Stimulated activated CD8-positive, alpha-beta memory T cell treated with anti-CD3 and anti-CD28 coated beads, Interleukin-7, amount 100 ng/mL, for 4 hours (primary cell): Measurements from ENCODE around the gene TSPAN18.

Experiments
- DNase-seq, 2 donors: peaks; one replicate each; pipeline ENCODE4 v3.0.0-alpha.2; 2020; ENCODE audit warnings: low read depth in 2 of 2

Gene TSPAN18

DNA sequence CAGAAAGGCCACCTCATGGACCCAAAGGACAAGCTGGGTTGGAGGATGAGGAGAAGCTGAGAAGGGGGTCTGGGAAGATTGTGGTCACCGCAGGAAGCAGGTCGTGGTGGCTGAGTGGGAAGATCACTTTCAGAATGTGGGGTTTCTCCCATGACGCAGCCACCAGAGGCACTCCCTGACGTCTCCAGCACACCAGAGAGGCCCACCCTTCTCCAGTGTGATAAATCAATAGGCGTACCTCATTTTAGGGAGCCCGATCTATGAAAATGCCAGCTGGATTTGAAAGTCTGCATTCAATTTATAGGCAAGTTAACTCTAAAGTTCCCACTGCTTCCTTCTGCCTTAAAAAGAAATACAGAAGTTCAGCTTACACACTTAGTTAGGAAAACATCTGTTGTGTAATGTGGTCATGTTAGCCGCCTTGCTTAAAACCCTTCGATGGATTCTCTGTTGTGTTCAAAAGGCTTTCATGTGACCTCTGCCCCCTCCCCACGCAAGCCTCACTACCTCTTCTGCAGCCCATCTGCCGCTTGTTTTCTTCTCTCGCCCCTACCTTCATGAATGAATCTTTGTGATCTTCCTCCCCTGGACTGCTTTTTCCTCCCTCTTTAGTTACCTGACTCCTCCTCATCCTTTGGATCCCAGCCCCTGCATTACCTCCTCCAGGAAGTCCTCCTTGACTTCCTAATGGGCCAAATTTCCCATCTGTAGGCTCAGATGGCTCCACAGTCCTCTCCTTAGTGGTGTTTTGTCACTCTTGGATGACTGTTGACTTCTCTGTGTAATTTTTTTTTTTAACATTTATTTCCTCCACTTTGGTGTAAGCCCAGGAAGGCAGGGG, 10.7 kb downstream of the TSPAN18 start:
- DNase-seq, result no peak

DNA sequence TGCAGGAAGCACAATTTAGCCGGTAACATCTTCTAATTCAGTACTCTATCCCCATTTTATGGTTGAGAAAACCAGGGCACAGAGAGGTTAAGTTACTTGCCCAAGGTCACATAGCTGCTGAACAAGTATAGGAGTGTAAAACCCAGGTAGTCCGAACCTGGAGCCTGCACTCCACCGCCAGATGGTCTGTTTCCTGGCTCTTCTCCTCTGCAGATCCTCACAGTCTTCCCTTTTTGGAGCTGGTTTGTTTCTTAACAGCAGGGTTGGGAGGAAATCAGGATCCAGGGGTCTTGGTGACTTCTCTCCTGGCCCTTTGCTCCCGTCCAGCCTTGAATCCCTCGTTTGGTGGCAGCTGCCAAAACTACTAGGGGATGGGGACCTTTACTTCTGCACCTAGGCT, 12.0 kb downstream of the TSPAN18 start:
- DNase-seq, result no peak

DNA sequence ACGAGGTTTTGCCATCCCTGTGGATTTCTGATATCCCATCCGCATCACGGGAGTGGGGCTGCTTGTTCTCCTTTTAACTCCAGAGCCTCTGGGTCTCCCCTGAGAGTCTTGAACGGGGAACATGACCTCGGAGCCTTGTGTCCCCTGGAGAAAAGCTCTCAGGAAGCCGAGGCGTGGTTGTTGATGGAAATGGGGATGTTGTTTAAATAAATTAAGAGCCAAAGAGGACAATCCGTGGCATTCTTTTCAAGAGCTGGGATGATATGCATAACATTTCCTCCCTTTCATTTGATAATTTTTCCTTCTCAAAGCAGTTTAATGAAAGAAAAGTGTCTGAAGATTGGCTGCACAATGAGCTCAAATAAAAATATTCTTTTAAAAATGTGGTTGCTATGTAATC, 14.2 kb downstream of the TSPAN18 start:
- DNase-seq, result no peak

DNA sequence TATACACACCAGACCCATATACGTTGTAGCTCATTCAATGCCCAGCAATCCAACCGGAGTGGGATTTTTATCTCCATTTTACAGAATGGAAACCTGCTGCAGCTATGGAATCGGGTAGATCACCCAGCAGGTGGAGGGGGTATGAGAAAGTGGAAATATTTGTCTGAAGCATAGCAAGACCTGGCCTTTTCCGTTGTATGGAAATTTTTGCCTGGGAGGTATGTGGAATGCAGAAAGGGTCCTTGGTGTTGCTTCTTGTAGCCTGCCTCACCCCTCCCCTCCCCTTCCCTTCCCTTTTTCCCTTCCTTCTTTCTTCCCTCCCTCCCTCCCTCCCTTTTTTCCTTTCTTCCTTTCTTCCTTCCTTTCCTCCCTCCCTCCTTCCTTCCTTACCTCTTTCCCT, 15.2 kb downstream of the TSPAN18 start:
- DNase-seq, result no peak

DNA sequence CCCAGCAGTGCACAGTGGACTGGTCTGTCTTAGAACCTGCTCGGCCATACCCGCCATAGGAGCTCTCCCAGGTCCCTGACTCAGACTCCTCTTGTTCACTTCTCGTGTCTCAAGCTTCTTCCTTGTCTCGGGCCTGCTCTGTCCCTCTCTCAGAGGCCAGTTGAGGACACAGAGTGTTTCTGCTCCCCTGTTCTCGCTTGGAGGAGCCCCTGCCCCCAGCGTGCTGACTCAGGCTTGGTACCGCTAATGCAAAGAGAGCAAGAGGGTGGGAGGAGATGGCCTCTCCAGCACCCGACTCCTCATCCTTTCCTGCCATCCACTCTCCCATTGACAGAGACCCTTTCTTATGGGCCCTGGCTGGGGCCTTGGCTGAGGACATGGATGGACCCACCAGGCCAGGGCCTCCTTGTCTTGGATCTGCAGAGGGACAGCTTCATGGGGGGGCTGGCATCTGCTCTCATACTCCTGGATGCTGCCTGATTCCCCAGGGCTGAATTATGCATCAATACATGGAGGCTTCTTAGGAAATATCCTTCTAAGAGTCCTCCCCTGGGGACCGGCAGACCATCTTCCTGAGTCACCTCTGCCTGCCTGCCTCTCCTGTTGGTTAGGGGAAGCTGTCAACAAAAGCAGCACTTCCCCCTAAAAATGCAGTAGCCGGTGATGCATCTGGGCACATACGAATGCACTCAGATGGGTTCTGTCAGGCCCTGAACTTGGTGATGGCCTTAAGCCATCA, 15.9 kb downstream of the TSPAN18 start:
- DNase-seq, result no peak

DNA sequence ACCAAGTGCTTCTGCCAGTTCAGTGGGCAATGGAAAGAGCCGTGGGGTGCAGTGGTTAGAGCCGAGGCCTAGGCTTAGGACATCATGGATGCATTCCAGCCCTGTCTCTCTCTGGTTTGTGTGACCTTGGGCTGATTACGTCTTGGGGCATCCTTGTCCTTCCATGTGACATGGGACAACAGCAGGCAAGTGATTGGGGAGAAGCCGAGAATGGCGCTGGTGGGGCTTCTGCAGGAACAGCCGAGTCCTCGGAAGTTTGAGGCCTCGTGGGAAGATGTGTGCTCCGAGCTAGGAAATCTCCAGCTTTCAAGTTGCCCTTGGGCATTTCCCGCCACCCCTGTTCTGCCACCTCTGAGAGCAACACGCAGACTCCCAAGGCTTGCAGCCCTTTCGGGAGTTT, 16.6 kb downstream of the TSPAN18 start:
- DNase-seq, result no peak

DNA sequence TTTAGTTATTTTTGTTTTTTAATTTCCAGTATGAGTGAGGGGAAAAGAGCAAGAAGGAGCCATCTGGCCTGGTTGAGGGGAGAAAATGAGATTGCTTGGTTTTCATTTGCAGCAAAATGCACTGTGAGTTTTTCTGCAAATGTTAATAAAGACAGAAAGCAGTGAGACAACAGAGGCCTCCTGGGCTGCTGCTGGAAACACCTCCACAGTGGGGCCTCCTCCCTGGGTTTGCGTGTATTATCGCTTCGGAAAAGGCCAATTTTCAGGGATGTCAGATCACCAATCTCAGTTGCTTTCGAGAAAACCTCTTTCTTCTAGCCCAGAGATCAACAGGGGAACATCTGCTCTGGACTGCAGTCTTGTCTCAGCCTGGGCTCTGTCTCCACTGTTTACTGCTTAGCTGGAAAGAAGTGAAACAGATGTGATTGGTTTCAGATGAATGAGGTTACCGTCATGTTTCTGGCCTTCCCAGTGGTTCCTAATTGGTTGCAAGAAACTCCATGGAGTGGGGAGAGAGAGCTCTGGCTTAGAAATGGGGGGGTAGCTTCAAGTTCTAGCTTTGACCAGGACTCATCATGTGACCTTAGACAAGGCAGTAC, 17.3 kb downstream of the TSPAN18 start:
- DNase-seq, result no peak

DNA sequence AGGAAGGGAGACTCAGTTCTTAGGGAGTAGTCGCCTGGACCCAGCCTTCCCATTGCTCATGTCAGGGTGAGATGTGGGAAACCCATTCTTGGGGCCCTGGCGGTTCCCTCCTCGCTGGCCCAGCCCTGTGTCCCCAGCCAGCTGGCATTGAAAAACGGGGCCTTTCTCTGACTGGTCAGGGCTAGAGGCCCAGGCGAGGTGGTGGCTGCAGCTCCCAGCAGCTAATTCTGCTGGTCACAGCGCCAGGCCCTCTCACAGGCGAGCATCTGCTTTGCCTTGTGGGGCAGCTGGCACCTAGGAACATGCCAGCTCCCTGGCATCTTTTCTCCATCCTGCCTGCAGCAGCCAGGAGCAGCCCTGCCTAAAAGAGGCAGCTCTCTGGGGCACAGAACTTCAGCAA, 20.1 kb downstream of the TSPAN18 start:
- no peak for DNase-seq

DNA sequence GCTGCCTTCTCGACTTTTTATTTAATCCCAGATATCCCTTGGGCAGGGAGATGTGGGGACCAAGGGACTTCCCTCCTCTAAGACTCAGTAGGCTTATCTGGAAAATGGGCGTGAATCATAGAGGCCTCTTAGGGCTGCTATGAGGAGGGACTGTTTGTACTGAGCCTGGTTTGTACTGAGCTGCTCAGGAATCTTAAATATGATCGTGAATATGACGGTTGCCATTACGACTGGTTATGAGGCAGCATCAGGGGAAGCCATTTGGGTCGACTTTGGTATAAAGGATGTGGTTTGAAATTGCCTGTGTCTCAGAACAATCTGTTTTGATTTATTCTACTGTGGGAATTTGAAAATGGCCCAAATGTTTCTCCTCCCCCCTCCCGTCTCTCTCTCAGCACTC, 20.6 kb downstream of the TSPAN18 start:
- DNase-seq, result no peak

DNA sequence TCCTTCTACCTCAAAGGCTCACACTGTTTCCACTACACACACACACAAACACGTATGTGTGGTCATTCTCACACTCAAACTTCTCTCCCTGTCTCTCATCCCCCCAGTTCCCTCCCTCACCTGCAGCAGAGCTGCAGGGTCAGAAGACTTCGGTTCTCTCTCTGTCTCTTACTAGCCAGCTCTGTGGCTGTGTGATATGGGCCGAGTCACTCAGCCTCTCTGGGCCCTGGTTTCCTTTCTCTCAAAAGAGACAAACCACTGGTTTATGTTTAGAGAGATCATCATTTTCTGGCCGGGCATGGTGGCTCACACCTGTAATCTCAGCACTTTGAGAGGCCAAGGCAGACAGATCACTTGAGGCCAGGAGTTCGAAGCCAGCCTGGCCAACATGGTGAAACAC, 21.1 kb downstream of the TSPAN18 start:
- DNase-seq, result no peak

DNA sequence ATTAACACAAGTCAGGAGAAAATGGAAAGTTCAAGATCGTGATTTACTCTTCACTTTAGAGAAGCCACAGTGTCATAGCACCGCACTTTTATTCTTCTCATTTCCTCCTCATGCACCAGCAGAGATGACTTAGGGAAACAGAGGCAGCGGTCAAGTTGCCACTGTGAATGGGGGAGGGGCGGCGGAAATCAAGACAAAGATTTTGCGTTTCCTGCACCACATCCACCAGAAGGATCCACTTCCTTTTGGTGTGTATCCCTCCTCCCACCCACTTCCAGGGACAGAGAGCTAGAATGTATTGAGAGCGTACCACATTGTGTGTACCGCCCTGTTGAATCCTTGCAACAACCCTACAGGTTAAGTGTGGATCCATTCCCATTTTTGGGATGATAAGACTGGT, 21.8 kb downstream of the TSPAN18 start:
- DNase-seq, result no peak

DNA sequence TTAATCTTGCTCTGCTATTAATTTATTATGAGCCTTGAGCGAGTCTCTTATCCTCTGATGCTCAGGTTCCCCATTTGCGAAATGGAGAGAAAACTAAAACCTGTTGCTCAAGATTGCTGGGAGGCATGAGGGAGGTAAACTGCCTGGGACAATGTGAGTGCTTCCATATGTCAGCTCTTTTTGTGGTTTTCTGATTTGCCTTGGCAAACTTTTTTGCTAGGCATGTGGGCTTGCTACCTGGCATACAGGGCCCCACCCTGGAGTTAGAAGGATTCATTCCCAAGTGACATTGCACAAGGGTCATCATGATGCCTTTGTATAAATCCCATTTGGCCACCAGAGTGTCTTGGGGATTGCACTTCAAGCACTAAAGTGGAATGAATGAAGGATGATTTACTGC, 22.4 kb downstream of the TSPAN18 start:
- DNase-seq, result no peak

DNA sequence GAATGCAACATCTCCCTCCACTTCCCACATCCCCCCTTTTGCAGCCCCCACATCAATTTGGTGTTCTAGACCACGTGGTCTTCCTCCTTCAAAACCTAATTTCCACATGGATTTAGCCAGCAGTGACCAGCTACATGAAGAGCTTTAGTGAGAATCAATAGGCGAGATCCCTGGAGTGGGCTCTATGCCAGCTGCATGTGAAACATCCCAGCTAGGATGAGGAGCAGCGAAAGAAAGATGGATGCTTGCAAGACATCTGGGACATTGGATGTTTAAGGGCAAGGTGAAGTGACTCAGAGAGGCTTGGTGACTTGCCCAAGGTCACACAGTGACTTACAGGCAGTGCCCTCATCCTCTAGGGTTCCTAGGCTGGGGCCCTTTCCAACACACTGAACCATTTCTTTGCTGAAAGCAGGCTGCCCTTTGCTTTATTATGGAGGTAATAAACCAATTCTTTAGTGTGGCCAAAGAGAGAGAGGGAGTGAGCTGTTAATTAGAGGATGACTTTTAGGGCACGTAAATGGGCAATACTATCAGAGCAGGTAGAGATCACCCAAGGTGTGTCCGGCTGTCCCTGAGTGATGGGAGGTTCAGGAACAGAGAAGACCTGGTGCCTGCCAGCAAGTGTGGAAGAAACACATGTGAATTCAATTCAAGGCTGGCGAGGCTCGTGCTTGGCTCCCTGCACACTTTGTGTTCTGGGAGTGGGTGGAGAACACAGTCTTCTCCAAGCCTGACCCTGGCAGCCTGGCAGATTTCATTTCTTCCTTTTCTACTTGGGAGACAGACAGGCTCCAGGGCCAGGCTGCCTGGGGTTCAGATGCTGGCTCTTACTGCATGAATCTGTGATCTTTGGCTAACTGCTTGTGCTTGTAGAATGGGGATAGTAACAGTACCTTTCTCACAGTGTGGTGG, 24.0 kb downstream of the TSPAN18 start:
- no peak for DNase-seq

DNA sequence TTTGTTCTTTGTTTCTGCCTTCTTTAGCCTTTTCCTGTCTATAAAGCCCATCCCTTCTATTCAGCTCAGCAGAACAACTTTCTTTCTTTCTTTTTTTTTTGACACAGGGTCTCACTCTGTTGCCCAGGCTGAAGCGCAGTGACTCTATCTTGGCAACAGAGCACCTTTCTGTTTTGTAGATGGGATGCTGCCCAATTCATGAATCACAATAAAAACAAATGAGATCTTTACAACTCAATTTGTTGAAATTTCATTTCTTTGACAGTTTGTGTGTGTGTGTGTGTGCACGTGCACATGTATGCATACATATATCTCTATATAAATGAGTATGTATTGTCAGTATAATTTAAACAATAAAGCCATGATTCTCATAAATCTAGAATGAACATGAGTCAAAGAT, 25.5 kb downstream of the TSPAN18 start:
- no peak for DNase-seq

DNA sequence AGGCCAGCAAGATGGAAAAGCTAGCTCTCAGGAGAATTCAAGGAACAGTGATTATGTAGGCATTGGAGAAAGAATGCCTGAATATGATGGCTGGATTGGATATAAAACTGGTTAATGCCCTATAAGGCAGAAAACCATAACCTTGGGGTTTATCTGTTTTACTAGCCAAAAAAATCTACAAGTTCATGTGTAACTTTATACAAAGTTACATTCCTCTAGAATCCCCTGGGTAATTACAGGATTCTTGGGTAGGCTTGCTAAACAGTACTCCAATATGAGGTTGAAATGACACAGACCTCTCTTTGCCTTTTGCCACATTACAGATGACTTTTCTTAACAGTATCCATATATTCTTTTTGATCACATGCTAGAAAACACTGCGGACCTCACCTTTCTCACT, 26.0 kb downstream of the TSPAN18 start:
- DNase-seq, result no peak

DNA sequence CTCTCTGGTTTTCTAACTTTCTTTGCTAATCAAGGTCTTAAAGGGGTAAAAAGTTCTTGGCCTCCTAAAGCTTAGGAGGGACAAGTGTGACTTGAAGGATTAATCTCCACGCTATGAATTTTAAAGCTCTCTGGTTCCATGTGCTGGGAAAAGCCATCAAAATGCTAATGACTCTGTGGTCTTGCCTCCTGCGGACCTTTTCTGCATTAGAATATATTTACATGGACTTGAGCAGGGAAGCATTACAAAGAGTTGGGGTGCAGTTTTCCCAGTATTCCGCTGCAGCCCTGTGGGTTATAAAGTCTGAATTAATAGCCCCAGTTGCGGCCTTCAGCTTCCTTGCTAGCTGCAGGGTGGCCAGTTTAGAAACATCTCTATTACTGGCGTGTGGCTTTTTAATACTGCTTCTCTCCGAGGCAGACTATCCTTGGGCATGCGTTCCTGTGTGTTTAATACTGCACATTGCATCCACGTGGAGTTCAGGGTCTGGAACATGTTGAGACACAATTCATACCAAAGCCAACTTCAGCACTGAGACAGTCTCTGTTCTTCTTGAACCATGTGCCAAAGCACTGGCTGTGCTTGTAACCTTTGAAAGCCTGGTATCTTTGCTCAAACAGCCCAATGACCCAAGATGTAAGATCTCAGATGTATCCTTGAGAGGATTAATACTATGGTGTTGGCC, 27.3 kb downstream of the TSPAN18 start:
- DNase-seq, result no peak

DNA sequence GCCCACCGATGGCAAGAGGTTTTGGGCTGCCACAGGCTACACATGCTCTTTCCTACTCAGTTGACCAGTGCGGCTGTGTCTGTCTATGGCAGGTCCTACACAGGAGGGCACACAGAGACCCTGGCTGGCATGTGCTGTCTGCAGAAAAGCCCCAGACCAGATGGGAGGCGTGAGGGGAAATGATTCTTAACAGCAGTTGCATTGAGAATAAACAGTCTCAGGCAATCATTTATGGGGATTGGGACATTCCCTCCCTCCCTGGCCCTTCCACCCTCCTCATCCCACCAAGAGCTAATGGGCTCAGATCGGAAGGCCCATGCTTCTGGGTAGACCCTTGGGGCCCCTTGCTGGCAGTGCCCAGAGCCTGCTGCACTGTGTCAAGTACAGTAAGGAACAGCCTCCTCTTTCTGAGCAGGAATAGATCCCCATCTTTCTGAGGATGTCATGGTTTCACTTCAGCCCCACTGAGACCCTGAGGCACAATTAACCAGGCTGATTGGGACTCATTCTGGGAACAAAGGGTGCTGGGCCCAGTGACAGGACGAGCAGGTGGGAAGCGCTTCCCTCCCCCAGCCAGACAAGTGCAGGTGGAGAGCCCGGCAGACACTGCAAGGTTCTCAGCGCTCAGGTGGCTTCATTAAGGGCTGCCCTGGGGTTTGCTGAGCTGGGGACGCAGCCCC, 28.3 kb downstream of the TSPAN18 start:
- DNase-seq, result no peak

DNA sequence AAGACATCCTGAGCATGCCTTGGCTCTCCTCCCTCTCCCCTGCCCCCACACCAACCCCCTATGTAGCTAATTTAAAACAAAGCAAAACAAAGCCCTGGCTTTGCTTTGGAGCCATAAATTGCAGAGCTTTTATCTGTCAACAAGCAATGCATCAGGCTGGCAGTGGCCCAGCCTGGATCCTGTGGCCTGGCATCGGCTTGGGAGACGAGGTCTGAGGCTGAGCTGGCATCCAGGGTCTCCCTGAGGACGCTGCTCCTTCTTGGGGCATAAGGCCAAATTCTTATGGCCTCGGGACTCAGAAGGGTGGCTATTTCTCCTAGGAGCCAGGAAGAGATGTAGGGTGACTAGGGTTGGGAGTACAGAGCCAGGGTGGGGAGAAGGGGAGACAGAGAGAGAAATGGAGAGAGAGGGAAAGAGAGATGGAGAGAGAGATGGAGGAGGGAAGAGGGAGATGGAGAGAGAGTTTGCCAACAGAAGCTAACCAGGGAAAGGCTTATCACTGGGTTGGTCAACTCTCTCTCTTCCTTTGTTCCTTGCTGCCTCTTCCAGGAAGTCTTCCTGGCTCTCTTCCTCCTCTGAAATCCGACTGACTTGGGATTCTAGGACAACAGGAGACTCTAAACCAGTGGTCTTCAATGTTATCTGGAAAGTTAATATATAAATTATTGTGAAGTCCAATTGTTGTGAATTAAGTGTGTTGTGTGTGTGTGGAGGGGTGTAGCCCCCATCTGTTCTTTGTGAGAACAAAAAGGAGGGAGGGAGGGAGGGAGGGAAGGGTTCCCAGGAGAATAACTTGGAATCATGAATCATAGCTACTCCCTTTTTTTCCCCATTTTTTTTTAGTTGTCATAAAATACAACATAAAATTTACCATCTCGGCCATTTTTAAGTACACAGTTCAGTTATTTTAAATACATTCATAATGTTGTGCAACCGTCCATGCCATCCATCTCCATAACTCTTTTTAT, 29.1 kb downstream of the TSPAN18 start:
- no peak for DNase-seq

DNA sequence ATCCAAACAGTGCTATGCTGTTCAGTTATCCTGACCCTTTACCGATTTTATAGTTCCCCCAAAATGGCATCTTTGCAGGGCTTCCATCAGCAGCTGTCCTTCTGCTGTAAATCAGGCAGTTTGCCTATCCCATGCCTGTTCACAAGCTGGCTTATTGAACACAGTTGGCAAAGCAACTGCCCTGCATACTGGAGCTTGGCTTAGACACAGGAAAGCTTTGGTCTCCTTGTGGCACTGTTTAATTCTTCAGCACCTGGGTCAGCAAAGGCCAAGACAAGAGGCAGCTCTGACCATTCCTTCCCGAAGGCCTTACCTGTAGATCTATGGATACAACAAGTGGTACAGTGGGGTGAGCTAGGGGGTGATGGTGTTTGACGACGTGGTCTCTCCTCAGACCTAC, 32.2 kb downstream of the TSPAN18 start:
- no peak for DNase-seq
